ENCODE results near the gene DERL3.

The DERL3 gene

GRCh38 chr22:23847310-23847920 is 8.6 kb upstream of the DERL3 start:
- DNase-seq: no peak

- no peak for DNase-seq
Measured at GRCh38 chr22:23846081-23846469, 7.3 kb upstream of the DERL3 start.

- DNase-seq: no peak
Measured at GRCh38 chr22:23845265-23846080, 6.7 kb upstream of the DERL3 start.

GRCh38 chr22:23844739-23845202 is 6.0 kb upstream of the DERL3 start:
- no peak for DNase-seq

GRCh38 chr22:23842599-23842998 is 3.8 kb upstream of the DERL3 start:
- DNase-seq: no peak

GRCh38 chr22:23841736-23842445 is 3.1 kb upstream of the DERL3 start:
- DNase-seq: no peak

- DNase-seq: no peak
Measured at GRCh38 chr22:23841292-23841691, 2.5 kb upstream of the DERL3 start.

- no peak for DNase-seq
Measured at GRCh38 chr22:23840026-23840425, 1.2 kb upstream of the DERL3 start.

GRCh38 chr22:23837911-23838680 is 710 bp downstream of the DERL3 start:
- DNase-seq: no peak

- DNase-seq: no peak
Measured at GRCh38 chr22:23837496-23837859, 1.3 kb downstream of the DERL3 start.

- DNase-seq: no peak
Measured at GRCh38 chr22:23836692-23837495, 1.9 kb downstream of the DERL3 start.

- DNase-seq: no peak
Measured at GRCh38 chr22:23836281-23836680, 2.5 kb downstream of the DERL3 start.

- no peak for DNase-seq
Measured at GRCh38 chr22:23835484-23836144, 3.2 kb downstream of the DERL3 start.

GRCh38 chr22:23834793-23835483 is 3.9 kb downstream of the DERL3 start:
- no peak for DNase-seq

- DNase-seq: no peak
Measured at GRCh38 chr22:23834406-23834792, 4.4 kb downstream of the DERL3 start.

- no peak for DNase-seq
Measured at GRCh38 chr22:23833911-23834317, 4.9 kb downstream of the DERL3 start.

GRCh38 chr22:23833017-23833751 is 5.6 kb downstream of the DERL3 start:
- DNase-seq: no peak

GRCh38 chr22:23832226-23833016 is 6.4 kb downstream of the DERL3 start:
- DNase-seq: no peak

- no peak for DNase-seq
Measured at GRCh38 chr22:23831781-23832180, 7.0 kb downstream of the DERL3 start.

Data from fibroblast of skin of right biceps (primary cell).